Heart left ventricle (tissue), 16 donors: ENCODE data around the gene NPBWR2. TPM values are rescaled to one million over a fixed set of nuclear protein-coding genes. Genes with fewer than 3 reads are reported as not detected.

Experiments used
- ATAC-seq, 4 donors: fragments of 200-7000 bp; cut with Tn5 transposase; one replicate each; pipeline ENCODE4 v1.9.1; 2020 to 2022; ENCODE audit warnings: moderate library complexity in 4 of 4, mild to moderate bottlenecking in 3 of 4, moderate number of reproducible peaks in 1 of 4
- DNase-seq, 5 donors: peaks; one replicate each; pipeline ENCODE4 v3.0.0-alpha.2; 2020
- H3K27ac ChIP-seq, 12 donors: fragments of 200-600 bp; sonication (generic) in 4 of 12; one replicate each; pipeline versions ENCODE4 v1.5.0 to v1.8.0; 2016 to 2022; ENCODE audit warnings: mild to moderate bottlenecking in 2 of 12
- H3K27me3 ChIP-seq, 9 donors: fragments of 200-600 bp; sonication (generic) in 2 of 9; one replicate each; pipeline versions ENCODE4 v1.5.1 to v1.8.0; 2016 to 2022; ENCODE audit warnings: mild to moderate bottlenecking in 3 of 9
- H3K36me3 ChIP-seq, 9 donors: fragments of 200-600 bp; sonication (generic) in 2 of 9; one replicate each; pipeline versions ENCODE4 v1.5.0 to v1.8.0; 2018 to 2022; ENCODE audit warnings: mild to moderate bottlenecking in 2 of 9
- H3K4me1 ChIP-seq, 12 donors: fragments of 200-600 bp; sonication (generic) in 4 of 12; one replicate each; pipeline versions ENCODE4 v1.5.0 to v1.8.0; 2016 to 2022; ENCODE audit warnings: mild to moderate bottlenecking in 3 of 12
- H3K4me3 ChIP-seq, 12 donors: fragments of 200-600 bp; sonication (generic) in 4 of 12; one replicate each; pipeline versions ENCODE4 v1.5.0 to v1.8.0; 2017 to 2022; ENCODE audit warnings: mild to moderate bottlenecking in 9 of 12, moderate library complexity in 4 of 12
- H3K9me3 ChIP-seq, 12 donors: fragments of 200-600 bp; sonication (generic) in 4 of 12; one replicate each; pipeline versions ENCODE4 v1.5.0 to v1.8.0; 2016 to 2022; ENCODE audit warnings: mild to moderate bottlenecking in 1 of 12
- POLR2A ChIP-seq, 2 donors: fragments of 450-650 bp; IDR thresholded peaks; one replicate each; pipeline ENCODE4 v1.6.1; 2017; ENCODE audit warnings: antibody characterized with exemption in 2 of 2, mild to moderate bottlenecking in 2 of 2, moderate library complexity in 2 of 2
- WGBS, 4 donors: extraction: QIAGEN DNeasy Blood & Tissue Kit in 2 of 4; methylation state at CpG; one replicate each; pipeline versions ENCODE4 v1.1.5 to v1.1.7; 2013 to 2018; 5-methylcytosine and 5-hydroxymethylcytosine counted together
- intact Hi-C, 10 donors: fragments of 100-400 bp; cut with DNase I; formaldehyde crosslinking; loops; one replicate each; pipeline versions ENCODE4 v1.11.1 to v1.14.2; 2022
- polyA plus RNA-seq, 2 donors: library from polyadenylated mRNA; stranded (reverse); fragments of 200-250 nt; gene quantifications; one replicate each; pipeline ENCODE4 v1.2.3, GENCODE V29; 2013
- total RNA-seq, 9 donors: library from RNA; depleted of rRNA in 2 of 9; stranded (reverse); fragments of >200 nt in 2 of 9; fragmentation: NEBNext Ultra II Directional in 3 of 9; extraction: Animal tissue kit (Norgen Biotek cat#: 25700) in 3 of 9; gene quantifications; one replicate each; pipeline versions ENCODE4 v1.1.0 to v1.2.4, GENCODE V29; 2016 to 2023
- TF ChIP-seq, protein P1 (sequence below), 12 donors: fragments of 200-600 bp; sonication (generic) in 4 of 12; IDR thresholded peaks; one replicate each; pipeline versions ENCODE4 v1.5.0 to v1.8.0; 2018 to 2022; ENCODE audit warnings: antibody characterized with exemption in 12 of 12, mild to moderate bottlenecking in 5 of 12
- donor health status: ischemic (EF 13 %, LVEDD 7.1; RV severe dilation, severe dysfunction).
- donor health status: healthy with polysubstance abuse.
- donor health status: DM: no; HTN: yes; CAD: no.
- donor health status: DM: no; HTN: no; CAD: no.
- donor health status: ischemic (EF 25% LVEDD 6.9; RV normal size, moderate dysfunction).
- donor health status: ischemic (EF 25% LVEDD 5.7; RV mildly dilated, moderate dysfunction).
- donor health status: healthy.
- donor health status: DM: yes; HTN: yes; CAD: no.
- donor health status: ischemic (EF 35%, LVEDD 5.7; RV mildly dilated, moderate dysfunction).
- donor health status: nonischemic (EF 11% LVEDD 7.7; RV severe dilation, severe dysfunction).
- donor health status: DM: yes; HTN: yes; CAD: no.
- donor health status: PGD.
- donor health status: ischemic (EF 29% LVEDD 5.4; RV normal size, mild dysfunction).
- donor health status: nonischemic (EF 23%, LVEDD 6.1; RV moderate dilation, normal function).

The NPBWR2 gene
- total and polyA plus RNA-seq, 11 donors: not detected

DNA sequence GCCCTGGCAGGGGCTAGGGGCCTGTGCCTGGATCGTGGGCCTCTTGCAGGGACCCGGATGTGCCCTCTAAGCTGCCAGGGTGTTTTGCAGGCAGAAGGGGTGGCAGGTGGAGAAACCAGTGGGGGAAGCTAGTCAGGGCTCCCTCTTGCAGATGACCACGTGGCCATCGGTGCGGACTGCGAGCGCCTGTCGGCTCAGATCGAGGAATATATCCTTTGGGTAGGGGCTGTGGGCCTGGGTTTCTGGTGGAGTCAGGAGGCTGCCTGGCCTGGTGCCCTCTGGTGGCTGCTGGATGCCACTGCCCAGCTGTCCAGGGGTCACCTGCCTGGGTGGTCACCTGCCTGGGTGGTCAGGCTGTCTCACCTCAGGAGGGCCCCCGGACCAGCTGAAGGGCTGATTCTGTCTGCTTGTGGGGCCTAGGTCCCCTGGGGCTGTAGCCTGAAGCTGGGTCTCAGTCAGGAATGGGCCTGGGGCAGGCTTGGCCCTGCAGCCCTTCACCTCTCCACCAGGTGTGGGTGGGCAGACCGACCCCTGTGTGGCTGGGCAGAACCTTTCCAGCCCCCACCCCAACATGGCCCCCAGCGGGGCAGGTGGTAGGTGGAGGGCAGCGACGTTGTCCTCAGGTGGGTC is 37.6 kb downstream of the NPBWR2 start:
- H3K27ac ChIP-seq: no peak overlapping the region
- peaks cover 0 to 22% (median under 1%) of the 10 kb centered on the region in 12 donors for H3K4me1 ChIP-seq
- no peak overlapping the region for H3K4me3 ChIP-seq
- no peaks in the 10 kb centered on the region for H3K9me3 ChIP-seq
- ATAC-seq (no peak), DNase-seq (no peak)
- peaks cover 0 to 31% (median 20%) of the 10 kb centered on the region in 9 donors for H3K36me3 ChIP-seq
- TF ChIP-seq, protein P1, sequence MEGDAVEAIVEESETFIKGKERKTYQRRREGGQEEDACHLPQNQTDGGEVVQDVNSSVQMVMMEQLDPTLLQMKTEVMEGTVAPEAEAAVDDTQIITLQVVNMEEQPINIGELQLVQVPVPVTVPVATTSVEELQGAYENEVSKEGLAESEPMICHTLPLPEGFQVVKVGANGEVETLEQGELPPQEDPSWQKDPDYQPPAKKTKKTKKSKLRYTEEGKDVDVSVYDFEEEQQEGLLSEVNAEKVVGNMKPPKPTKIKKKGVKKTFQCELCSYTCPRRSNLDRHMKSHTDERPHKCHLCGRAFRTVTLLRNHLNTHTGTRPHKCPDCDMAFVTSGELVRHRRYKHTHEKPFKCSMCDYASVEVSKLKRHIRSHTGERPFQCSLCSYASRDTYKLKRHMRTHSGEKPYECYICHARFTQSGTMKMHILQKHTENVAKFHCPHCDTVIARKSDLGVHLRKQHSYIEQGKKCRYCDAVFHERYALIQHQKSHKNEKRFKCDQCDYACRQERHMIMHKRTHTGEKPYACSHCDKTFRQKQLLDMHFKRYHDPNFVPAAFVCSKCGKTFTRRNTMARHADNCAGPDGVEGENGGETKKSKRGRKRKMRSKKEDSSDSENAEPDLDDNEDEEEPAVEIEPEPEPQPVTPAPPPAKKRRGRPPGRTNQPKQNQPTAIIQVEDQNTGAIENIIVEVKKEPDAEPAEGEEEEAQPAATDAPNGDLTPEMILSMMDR (IDR thresholded peaks at IDR 0.05): peak; percentile 42 to 72 (median 66)
- no peak for TF ChIP-seq POLR2A (IDR thresholded peaks at IDR 0.05)
- 62 to 87% (median 64%) methylated on average over 6 to 14 of the region's 14 CpGs for WGBS, 4 donors
- H3K27me3 ChIP-seq: no peaks in the 10 kb centered on the region
- intact Hi-C loops: loop anchor here in 1 of 10 donors (10.0 kb wide), 1 partner anchor 175 kb away; the partner anchor contains the start of gene DNAJC5

DNA sequence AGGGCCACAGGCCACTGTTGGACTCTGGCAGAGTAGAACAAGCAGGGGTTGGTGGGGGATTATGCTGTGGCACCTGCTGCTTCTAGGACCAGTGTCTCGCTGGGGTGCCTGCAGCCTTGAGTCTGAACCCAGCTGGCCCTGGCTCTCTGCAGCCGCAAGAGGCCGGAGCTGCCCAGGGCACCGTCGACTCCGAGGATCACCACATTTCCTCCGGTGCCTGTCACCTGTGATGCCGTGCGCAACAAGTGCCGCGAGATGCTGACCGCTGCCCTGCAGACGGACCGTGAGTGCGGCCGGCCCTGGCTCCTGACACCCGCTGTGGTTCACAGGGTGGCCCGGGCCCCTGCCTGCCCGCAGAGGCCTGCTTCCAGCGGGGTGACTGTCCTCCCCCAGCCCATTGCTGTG is 38.2 kb downstream of the NPBWR2 start:
- no peak for TF ChIP-seq POLR2A (IDR thresholded peaks at IDR 0.05)
- TF ChIP-seq, protein P1 (IDR thresholded peaks at IDR 0.05): no peak
- Histone ChIP-seq H3K27me3 (no peaks in the 10 kb centered on the region), H3K4me3 (no peak overlapping the region), H3K36me3 (peaks cover 0 to 27% (median 19%) of the 10 kb centered on the region in 9 donors), H3K27ac (no peak overlapping the region), H3K9me3 (no peaks in the 10 kb centered on the region), H3K4me1 (peaks cover 0 to 27% (median 5%) of the 10 kb centered on the region in 12 donors)
- no peak for ATAC-seq
- 88 to 93% (median 93%) methylated on average over 8 to 20 of the region's 20 CpGs for WGBS, 4 donors
- no peak for DNase-seq
- intact Hi-C loops: loop anchor here in 1 of 10 donors (10.0 kb wide), 1 partner anchor 174 kb away; the partner anchor contains the start of gene DNAJC5

DNA sequence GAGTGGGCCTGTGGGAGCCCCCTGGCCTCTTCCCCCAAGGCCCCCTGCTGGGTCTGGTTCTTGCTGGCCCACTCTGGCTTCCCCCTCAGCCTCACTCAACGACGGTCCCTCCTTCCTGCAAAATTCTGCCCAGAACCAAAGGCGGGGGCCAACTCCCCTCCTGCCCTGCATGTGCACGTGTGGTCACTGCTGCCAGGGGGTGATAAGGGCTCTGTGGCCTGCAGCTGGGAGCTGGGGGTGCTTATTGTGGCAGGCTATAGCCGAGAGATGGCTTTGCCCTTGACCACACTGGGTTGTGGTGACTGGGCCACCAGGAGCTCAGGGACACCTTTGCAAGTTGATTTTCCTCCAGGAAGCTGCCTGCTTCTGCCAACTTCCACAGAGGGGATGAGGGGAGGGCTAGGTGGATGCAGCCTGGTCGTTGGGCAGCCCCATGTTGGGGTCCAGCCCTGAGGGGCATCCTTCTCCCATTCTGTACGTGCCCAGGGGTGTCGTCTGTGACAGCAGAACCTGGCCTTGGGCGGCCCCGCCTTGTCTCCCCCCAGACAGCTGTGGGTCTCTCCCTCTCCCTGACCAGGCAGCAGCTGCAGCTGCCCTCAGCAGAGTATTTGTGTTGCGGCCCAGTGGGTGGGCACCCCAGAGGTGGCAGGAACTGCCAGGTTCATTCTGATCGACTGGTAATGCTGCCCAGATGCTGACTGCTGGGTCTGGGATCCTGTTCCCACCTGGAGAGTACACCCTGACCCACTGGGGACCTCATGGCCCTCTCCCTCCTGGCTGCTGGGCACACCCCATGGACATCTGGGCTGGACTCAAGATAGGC is 38.8 kb downstream of the NPBWR2 start:
- intact Hi-C loops: loop anchor here in 1 of 10 donors (10.0 kb wide), 1 partner anchor 174 kb away; the partner anchor contains the start of gene DNAJC5
- Histone ChIP-seq H3K9me3 (no peaks in the 10 kb centered on the region), H3K27ac (no peak overlapping the region), H3K4me3 (no peak overlapping the region), H3K4me1 (peaks cover 2 to 33% (median 11%) of the 10 kb centered on the region in 12 donors), H3K36me3 (peaks cover 0 to 21% (median 14%) of the 10 kb centered on the region in 9 donors), H3K27me3 (no peaks in the 10 kb centered on the region)
- ATAC-seq: no peak
- DNase-seq: no peak
- no peak for TF ChIP-seq POLR2A (IDR thresholded peaks at IDR 0.05)
- TF ChIP-seq, protein P1 (IDR thresholded peaks at IDR 0.05): no peak
- WGBS, 4 donors: 78 to 92% (median 85%) methylated on average over 10 to 12 of the region's 12 CpGs
